GM12878 (cell line): ENCODE data around the gene MYBPC2.

Experiments used
- ASH2L ChIP-seq: fragments of 300-600, 200-600 bp; sonication (generic); IDR thresholded peaks from 2 replicates; pipeline ENCODE4 v1.6.1; 2017; ENCODE audit warnings: low read depth, mild to moderate bottlenecking, borderline replicate concordance
- CBX3 ChIP-seq: fragments of 200-600 bp; sonication (generic); IDR thresholded peaks from 2 replicates; pipeline ENCODE4 v1.6.1; 2016; ENCODE audit warnings: low read depth, borderline replicate concordance
- CTCF ChIP-seq, 3 experiments: IDR thresholded peaks in 2 of 3; conservative IDR thresholded peaks in 1 of 3; 2 replicates each; pipeline ENCODE4 v1.5.1; 2011; ENCODE audit warnings: low read depth in 3 of 3, low read length in 3 of 3, mild to moderate bottlenecking in 3 of 3, control low read depth in 2 of 3, moderate library complexity in 2 of 3, inconsistent platforms in 1 of 3, mixed read lengths in 1 of 3; ENCODE audit not compliant: control insufficient read depth in 2 of 3, insufficient read depth in 1 of 3; ENCODE audit errors: extremely low read depth in 1 of 3
- EGR1 ChIP-seq, 2 experiments: IDR thresholded peaks; 1 replicate in 1 of 2; 2 replicates in 1 of 2; pipeline ENCODE4 v1.6.1; 2011 to 2012; ENCODE audit warnings: low read depth in 2 of 2, low read length in 2 of 2, borderline replicate concordance in 1 of 2, mild to moderate bottlenecking in 1 of 2, moderate library complexity in 1 of 2
- HDGF ChIP-seq: fragments of 450-650 bp; IDR thresholded peaks from 2 replicates; pipeline ENCODE4 v1.6.1; 2016; ENCODE audit warnings: antibody characterized with exemption
- KLF5 ChIP-seq: fragments of 450-650 bp; IDR thresholded peaks from 2 replicates; pipeline ENCODE4 v1.6.1; 2014; ENCODE audit warnings: mild to moderate bottlenecking; ENCODE audit not compliant: partially characterized antibody
- MYC ChIP-seq: IDR thresholded peaks from 2 replicates; pipeline ENCODE4 v1.6.1; 2011; ENCODE audit warnings: mild to moderate bottlenecking, low read length, moderate library complexity, inconsistent platforms; ENCODE audit not compliant: insufficient read depth, insufficient replicate concordance, insufficient read length, severe bottlenecking
- PAX8 ChIP-seq: fragments of 450-650 bp; IDR thresholded peaks from 2 replicates; pipeline ENCODE4 v1.6.1; 2017; ENCODE audit warnings: mild to moderate bottlenecking, moderate library complexity
- POLR2AphosphoS5 ChIP-seq: IDR thresholded peaks from 2 replicates; pipeline ENCODE4 v1.6.1; 2011; ENCODE audit warnings: mild to moderate bottlenecking, low read length, inconsistent platforms
- SUPT20H ChIP-seq: IDR thresholded peaks from 2 replicates; pipeline ENCODE4 v1.6.1; 2011; ENCODE audit warnings: low read depth, mild to moderate bottlenecking, low read length, moderate library complexity, borderline replicate concordance; ENCODE audit not compliant: control insufficient read depth
- TAF1 ChIP-seq: IDR thresholded peaks from 2 replicates; pipeline ENCODE4 v1.6.1; 2011; ENCODE audit warnings: mild to moderate bottlenecking, low read depth, low read length, borderline replicate concordance
- USF2 ChIP-seq: IDR thresholded peaks from 2 replicates; pipeline ENCODE4 v1.6.1; 2011; ENCODE audit warnings: low read depth, low read length, improper control_type of control experiment, borderline replicate concordance
- ZSCAN29 ChIP-seq: fragments of 450-650 bp; IDR thresholded peaks from 2 replicates; pipeline ENCODE4 v1.6.1; 2017; ENCODE audit warnings: mild to moderate bottlenecking, moderate library complexity
- TF ChIP-seq, protein P1 (sequence below): IDR thresholded peaks from 2 replicates; pipeline ENCODE4 v1.6.1; 2012; ENCODE audit warnings: mild to moderate bottlenecking, low read depth, low read length

DNA sequence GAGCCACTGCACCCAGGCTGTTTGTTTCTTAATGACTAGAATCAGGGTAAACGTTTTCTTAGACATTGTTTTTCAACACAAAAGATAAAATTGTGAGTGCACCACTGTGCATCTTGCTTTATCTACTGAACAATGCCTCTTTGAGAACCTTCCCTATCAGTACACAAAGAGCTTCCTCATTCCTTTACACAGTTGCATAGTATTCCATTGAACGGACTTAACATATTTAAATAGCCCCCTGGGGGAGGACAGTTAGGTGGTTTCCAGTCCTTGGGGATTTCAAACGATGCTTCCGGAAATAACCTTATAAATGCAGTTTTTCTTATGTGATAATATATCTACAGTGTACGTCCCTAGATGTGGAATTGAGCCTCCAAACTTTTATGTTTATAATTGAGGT, 39.9 kb upstream of the MYBPC2 start:
- TF ChIP-seq CTCF (IDR thresholded peaks at IDR 0.05 in 2 of 3, conservative IDR thresholded peaks at IDR 0.05 in 1 of 3; ENCODE audit: control insufficient read depth in 2 of 3, extremely low read depth in 1 of 3, insufficient read depth in 1 of 3, low read depth in 3 of 3, low read length in 3 of 3) (no peak), ASH2L (no peak), ZSCAN29 (no peak), USF2 (no peak), PAX8 (no peak), POLR2AphosphoS5 (no peak), SUPT20H (no peak), EGR1 (IDR thresholded peaks at IDR 0.05; ENCODE audit: borderline replicate concordance in 1 of 2, low read depth in 2 of 2, low read length in 2 of 2) (no peak), HDGF (no peak), TAF1 (no peak), KLF5 (no peak), MYC (no peak), CBX3 (no peak)
- TF ChIP-seq, protein P1, sequence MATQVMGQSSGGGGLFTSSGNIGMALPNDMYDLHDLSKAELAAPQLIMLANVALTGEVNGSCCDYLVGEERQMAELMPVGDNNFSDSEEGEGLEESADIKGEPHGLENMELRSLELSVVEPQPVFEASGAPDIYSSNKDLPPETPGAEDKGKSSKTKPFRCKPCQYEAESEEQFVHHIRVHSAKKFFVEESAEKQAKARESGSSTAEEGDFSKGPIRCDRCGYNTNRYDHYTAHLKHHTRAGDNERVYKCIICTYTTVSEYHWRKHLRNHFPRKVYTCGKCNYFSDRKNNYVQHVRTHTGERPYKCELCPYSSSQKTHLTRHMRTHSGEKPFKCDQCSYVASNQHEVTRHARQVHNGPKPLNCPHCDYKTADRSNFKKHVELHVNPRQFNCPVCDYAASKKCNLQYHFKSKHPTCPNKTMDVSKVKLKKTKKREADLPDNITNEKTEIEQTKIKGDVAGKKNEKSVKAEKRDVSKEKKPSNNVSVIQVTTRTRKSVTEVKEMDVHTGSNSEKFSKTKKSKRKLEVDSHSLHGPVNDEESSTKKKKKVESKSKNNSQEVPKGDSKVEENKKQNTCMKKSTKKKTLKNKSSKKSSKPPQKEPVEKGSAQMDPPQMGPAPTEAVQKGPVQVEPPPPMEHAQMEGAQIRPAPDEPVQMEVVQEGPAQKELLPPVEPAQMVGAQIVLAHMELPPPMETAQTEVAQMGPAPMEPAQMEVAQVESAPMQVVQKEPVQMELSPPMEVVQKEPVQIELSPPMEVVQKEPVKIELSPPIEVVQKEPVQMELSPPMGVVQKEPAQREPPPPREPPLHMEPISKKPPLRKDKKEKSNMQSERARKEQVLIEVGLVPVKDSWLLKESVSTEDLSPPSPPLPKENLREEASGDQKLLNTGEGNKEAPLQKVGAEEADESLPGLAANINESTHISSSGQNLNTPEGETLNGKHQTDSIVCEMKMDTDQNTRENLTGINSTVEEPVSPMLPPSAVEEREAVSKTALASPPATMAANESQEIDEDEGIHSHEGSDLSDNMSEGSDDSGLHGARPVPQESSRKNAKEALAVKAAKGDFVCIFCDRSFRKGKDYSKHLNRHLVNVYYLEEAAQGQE: no peak
